ENCODE results near the gene SNRPN. TPM values are rescaled to one million over a fixed set of nuclear protein-coding genes. Genes with fewer than 3 reads are reported as not detected.
"Not testable (repeated sequence)": the region's sequence is repeated elsewhere in the genome, so short reads cannot be mapped to it uniquely, and the experiment has no call there.

SNRPN gene
- total and polyA plus RNA-seq, 2 of the 4 experiments (the other 2 are of a cell fraction), result 123 to 185 TPM

GRCh38 chr15:24919446-24919845 is 35.3 kb upstream of the SNRPN start:
- Histone ChIP-seq H3K4ac (ENCODE audit: low read depth, low read length) (no peak overlapping the region), H3K4me2 (ENCODE audit: low read depth, low read length) (no peak overlapping the region), H3K23ac (ENCODE audit: low read depth, low read length) (no peak overlapping the region), H3K4me3 (ENCODE audit: insufficient read depth, low read depth, low read length) (no peak overlapping the region), H3K14ac (replicated peaks; ENCODE audit: low read depth, low read length) (no peak overlapping the region), H4K20me1 (ENCODE audit: insufficient read depth, low read length) (no peaks in the 10 kb centered on the region), H3K9me3 (ENCODE audit: control insufficient read depth, insufficient read depth, low read length) (peaks cover 3% of the 10 kb centered on the region; the same call in 1 of the 2 replicates), H3K4me1 (ENCODE audit: control insufficient read depth, insufficient read depth, low read length) (no peaks in the 10 kb centered on the region), H2AFZ (replicated peaks; ENCODE audit: low read length, poor library complexity) (no peak overlapping the region), H2BK20ac (ENCODE audit: low read depth, low read length) (no peak overlapping the region), H4K5ac (ENCODE audit: low read depth, low read length) (no peak overlapping the region), H2BK5ac (ENCODE audit: low read depth, low read length, poor library complexity, severe bottlenecking) (no peak overlapping the region), H4K8ac (ENCODE audit: low read depth in 2 of 2, low read length in 2 of 2) (no peak overlapping the region), H3K18ac (ENCODE audit: low read depth, low read length) (no peak overlapping the region), H3K27ac (ENCODE audit: insufficient read depth, low read length) (no peak overlapping the region), H3K9me1 (ENCODE audit: insufficient read depth, low read length) (no peaks in the 10 kb centered on the region), H2BK15ac (ENCODE audit: low read depth, low read length) (no peak overlapping the region), H2AK5ac (ENCODE audit: low read depth, low read length) (no peak overlapping the region), H3K9ac (ENCODE audit: low read depth, low read length) (no peak overlapping the region), H3K27me3 (ENCODE audit: control insufficient read depth, insufficient read depth, low read length) (no peaks in the 10 kb centered on the region), H3K36me3 (ENCODE audit: control insufficient read depth, insufficient read depth, low read length) (peaks cover 4% of the 10 kb centered on the region; the same call in 1 of the 2 replicates), H2BK120ac (ENCODE audit: low read depth, low read length) (no peak overlapping the region), H3K56ac (ENCODE audit: extremely low read depth, insufficient read depth, low read length) (no peak overlapping the region), H2AK9ac (replicated peaks; ENCODE audit: low read depth, low read length, poor library complexity) (no peak overlapping the region), H4K91ac (ENCODE audit: insufficient read depth, low read depth, low read length) (no peak overlapping the region), H3K79me1 (ENCODE audit: low read depth in 1 of 2, low read length in 2 of 2) (no peaks in the 10 kb centered on the region)
- ATAC-seq (ENCODE audit: low read depth), result no peak
- dilution Hi-C loops (cut with HindIII; ENCODE audit: low sequenced_read_pairs, unreplicated experiment) (no loop called here), intact Hi-C loops (cut with micrococcal nuclease) (no loop called here), in situ Hi-C loops (cut with MboI; ENCODE audit: low sequenced_read_pairs) (no loop called here)
- no TSS peak for BruUV-seq (replicated peaks)
- POLR2A ChIA-PET (ENCODE audit: unreplicated experiment), result no interaction called here
- CTCF ChIA-PET, result no interaction called here
- no peak for DNase-seq
- WGBS, 2 experiments (ENCODE audit: extremely low coverage in 2 of 2, insufficient read length in 1 of 2), result 69% methylated on average over 2 of the region's 2 CpGs; no CpG with 5 or more reads in 1 of the 2 experiments
- TF ChIP-seq CHD1 (IDR thresholded peaks at IDR 0.05; ENCODE audit: low read depth, low read length) (no peak), CEBPB (IDR thresholded peaks at IDR 0.05; ENCODE audit: low read depth, low read length) (no peak), CTCF (conservative IDR thresholded peaks at IDR 0.05; ENCODE audit: low read depth, low read length) (no peak), ELK1 (IDR thresholded peaks at IDR 0.05; ENCODE audit: borderline replicate concordance, low read depth, low read length) (no peak), RFX5 (IDR thresholded peaks at IDR 0.05; ENCODE audit: low read depth, low read length) (no peak)

- H3K56ac ChIP-seq (ENCODE audit: extremely low read depth, insufficient read depth, low read length); dilution Hi-C loops (cut with HindIII; ENCODE audit: low sequenced_read_pairs, unreplicated experiment); DNase-seq; H4K91ac ChIP-seq (ENCODE audit: insufficient read depth, low read depth, low read length); H2AK9ac ChIP-seq (replicated peaks; ENCODE audit: low read depth, low read length, poor library complexity); H3K4me3 ChIP-seq (ENCODE audit: insufficient read depth, low read depth, low read length); H2BK120ac ChIP-seq (ENCODE audit: low read depth, low read length); H3K27me3 ChIP-seq (ENCODE audit: control insufficient read depth, insufficient read depth, low read length); H3K23ac ChIP-seq (ENCODE audit: low read depth, low read length); H3K4ac ChIP-seq (ENCODE audit: low read depth, low read length); H2BK5ac ChIP-seq (ENCODE audit: low read depth, low read length, poor library complexity, severe bottlenecking); H3K36me3 ChIP-seq (ENCODE audit: control insufficient read depth, insufficient read depth, low read length); H3K79me1 ChIP-seq (ENCODE audit: low read depth in 1 of 2, low read length in 2 of 2); H3K27ac ChIP-seq (ENCODE audit: insufficient read depth, low read length); H3K9me1 ChIP-seq (ENCODE audit: insufficient read depth, low read length); CTCF ChIA-PET; H2AFZ ChIP-seq (replicated peaks; ENCODE audit: low read length, poor library complexity); H4K20me1 ChIP-seq (ENCODE audit: insufficient read depth, low read length); intact Hi-C loops (cut with micrococcal nuclease); H3K14ac ChIP-seq (replicated peaks; ENCODE audit: low read depth, low read length); H2BK15ac ChIP-seq (ENCODE audit: low read depth, low read length); H2AK5ac ChIP-seq (ENCODE audit: low read depth, low read length); H2BK20ac ChIP-seq (ENCODE audit: low read depth, low read length); in situ Hi-C loops (cut with MboI; ENCODE audit: low sequenced_read_pairs); H3K9ac ChIP-seq (ENCODE audit: low read depth, low read length); H4K5ac ChIP-seq (ENCODE audit: low read depth, low read length); H3K4me2 ChIP-seq (ENCODE audit: low read depth, low read length); H3K9me3 ChIP-seq (ENCODE audit: control insufficient read depth, insufficient read depth, low read length); H3K18ac ChIP-seq (ENCODE audit: low read depth, low read length); ATAC-seq (ENCODE audit: low read depth); POLR2A ChIA-PET (ENCODE audit: unreplicated experiment); H3K4me1 ChIP-seq (ENCODE audit: control insufficient read depth, insufficient read depth, low read length); BruUV-seq (replicated peaks); H4K8ac ChIP-seq (ENCODE audit: low read depth in 2 of 2, low read length in 2 of 2): not testable (repeated sequence)
- WGBS, 2 experiments (ENCODE audit: extremely low coverage in 2 of 2, insufficient read length in 1 of 2), result no CpG with 5 or more reads among the region's 6 CpGs
Measured at GRCh38 chr15:24922781-24923180, 32.0 kb upstream of the SNRPN start.
